SU-DHL-6 (cell line): ENCODE measurements around the gene SLC39A11.

ENCODE experiments used
- H2AFZ ChIP-seq: fragments of 200-600 bp; sonication (generic); 2 replicates; pipeline ENCODE4 v1.6.1; 2014; ENCODE audit warnings: low read depth, mild to moderate bottlenecking, moderate library complexity, mixed read lengths, antibody characterized with exemption, low read length; ENCODE audit not compliant: severe bottlenecking
- H3F3A ChIP-seq: fragments of 200-600 bp; shearing (Covaris generic); 2 replicates; pipeline ENCODE4 v1.6.0; 2016; ENCODE audit warnings: antibody characterized with exemption, mild to moderate bottlenecking; ENCODE audit not compliant: insufficient read depth
- H3K27ac ChIP-seq: fragments of 200-600 bp; sonication (generic); 2 replicates; pipeline ENCODE4 v1.5.1; 2016; ENCODE audit warnings: low read depth, mild to moderate bottlenecking, low read length, moderate library complexity, mixed read lengths
- H3K27me3 ChIP-seq: fragments of 200-600 bp; sonication (generic), shearing (Covaris generic); 2 replicates; pipeline ENCODE4 v1.6.0; 2014; ENCODE audit warnings: mild to moderate bottlenecking, low read length
- H3K36me3 ChIP-seq: fragments of 200-600 bp; sonication (generic); 2 replicates; pipeline ENCODE4 v1.6.1; 2014; ENCODE audit warnings: mild to moderate bottlenecking, low read length, mixed read lengths
- H3K4me2 ChIP-seq: fragments of 300-600, 200-600 bp; shearing (Covaris generic), sonication (generic); 2 replicates; pipeline ENCODE4 v1.6.0; 2014; ENCODE audit warnings: low read length, low read depth, mild to moderate bottlenecking; ENCODE audit not compliant: poor library complexity, severe bottlenecking
- H3K4me3 ChIP-seq: fragments of 200-600 bp; sonication (generic); 2 replicates; pipeline ENCODE4 v1.5.1; 2014; ENCODE audit warnings: antibody characterized with exemption, low read length, mild to moderate bottlenecking, mixed read lengths; ENCODE audit not compliant: insufficient read depth, poor library complexity, severe bottlenecking
- H3K79me2 ChIP-seq: fragments of 200-600 bp; sonication (generic); 2 replicates; pipeline ENCODE4 v1.6.1; 2014; ENCODE audit warnings: mild to moderate bottlenecking, low read length, moderate library complexity; ENCODE audit not compliant: insufficient read depth
- H3K9ac ChIP-seq: fragments of 200-600 bp; sonication (generic); 2 replicates; pipeline ENCODE4 v1.7.0; 2014; ENCODE audit warnings: mild to moderate bottlenecking, low read length
- H3K9me2 ChIP-seq: fragments of 200-600 bp; sonication (generic); replicated peaks from 2 replicates; pipeline ENCODE4 v1.6.1; 2014; ENCODE audit warnings: low read length; ENCODE audit not compliant: insufficient read depth
- H3K9me3 ChIP-seq: fragments of 200-600 bp; sonication (generic); 2 replicates; pipeline ENCODE4 v1.6.1; 2014; ENCODE audit warnings: low read length, mixed read lengths; ENCODE audit not compliant: insufficient read depth
- H4K20me1 ChIP-seq: fragments of 200-600 bp; sonication (generic); 2 replicates; pipeline ENCODE4 v1.6.1; 2014; ENCODE audit warnings: low read depth, mild to moderate bottlenecking, antibody characterized with exemption, low read length, moderate library complexity, mixed read lengths
- EZH2phosphoT487 ChIP-seq: fragments of 200-600 bp; sonication (generic), shearing (Covaris generic); conservative IDR thresholded peaks from 2 replicates; pipeline ENCODE4 v1.6.1; 2018; ENCODE audit warnings: mild to moderate bottlenecking, antibody characterized with exemption, low read length, moderate library complexity, mixed read lengths
- TF ChIP-seq, protein P1 (sequence below): fragments of 200-600 bp; sonication (generic); IDR thresholded peaks from one replicate; pipeline ENCODE4 v1.5.1; 2017; ENCODE audit warnings: antibody characterized with exemption, mild to moderate bottlenecking, low read length, moderate library complexity; ENCODE audit not compliant: insufficient read depth, poor library complexity, severe bottlenecking

Gene SLC39A11

DNA sequence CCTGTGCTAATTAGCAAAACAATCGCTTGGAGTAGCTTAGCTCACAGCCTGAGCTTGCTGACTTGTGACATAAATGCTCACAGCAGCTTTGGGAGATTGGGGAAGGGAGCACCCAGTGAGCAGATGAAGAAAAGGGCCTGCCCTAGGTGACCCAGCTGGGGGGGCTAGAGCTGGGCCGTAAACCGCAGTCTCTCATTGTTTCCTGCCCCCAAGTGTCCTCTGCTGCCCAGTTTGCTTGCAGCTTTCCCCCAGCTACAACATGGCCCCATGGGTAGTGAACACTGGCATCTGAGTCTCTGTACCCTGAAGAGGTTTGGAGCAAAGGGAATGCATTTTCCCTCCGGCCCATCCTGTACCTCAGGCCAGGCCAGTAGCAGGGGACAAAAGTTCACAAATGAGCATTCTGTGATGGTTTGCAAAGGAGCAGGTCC lies 349.4 kb downstream of the SLC39A11 start:
- Histone ChIP-seq H3K9me3 (no peaks in the 10 kb centered on the region), H3K4me3 (no peak overlapping the region), H3K36me3 (no peaks in the 10 kb centered on the region), H3K27ac (no peak overlapping the region), H4K20me1 (no peaks in the 10 kb centered on the region), H3K9ac (no peak overlapping the region), H3K9me2 (no peaks in the 10 kb centered on the region), H3K27me3 (no peaks in the 10 kb centered on the region), H2AFZ (no peak overlapping the region), H3K4me2 (no peak overlapping the region), H3F3A (no peaks in the 10 kb centered on the region), H3K79me2 (no peaks in the 10 kb centered on the region)
- TF ChIP-seq, protein P1, sequence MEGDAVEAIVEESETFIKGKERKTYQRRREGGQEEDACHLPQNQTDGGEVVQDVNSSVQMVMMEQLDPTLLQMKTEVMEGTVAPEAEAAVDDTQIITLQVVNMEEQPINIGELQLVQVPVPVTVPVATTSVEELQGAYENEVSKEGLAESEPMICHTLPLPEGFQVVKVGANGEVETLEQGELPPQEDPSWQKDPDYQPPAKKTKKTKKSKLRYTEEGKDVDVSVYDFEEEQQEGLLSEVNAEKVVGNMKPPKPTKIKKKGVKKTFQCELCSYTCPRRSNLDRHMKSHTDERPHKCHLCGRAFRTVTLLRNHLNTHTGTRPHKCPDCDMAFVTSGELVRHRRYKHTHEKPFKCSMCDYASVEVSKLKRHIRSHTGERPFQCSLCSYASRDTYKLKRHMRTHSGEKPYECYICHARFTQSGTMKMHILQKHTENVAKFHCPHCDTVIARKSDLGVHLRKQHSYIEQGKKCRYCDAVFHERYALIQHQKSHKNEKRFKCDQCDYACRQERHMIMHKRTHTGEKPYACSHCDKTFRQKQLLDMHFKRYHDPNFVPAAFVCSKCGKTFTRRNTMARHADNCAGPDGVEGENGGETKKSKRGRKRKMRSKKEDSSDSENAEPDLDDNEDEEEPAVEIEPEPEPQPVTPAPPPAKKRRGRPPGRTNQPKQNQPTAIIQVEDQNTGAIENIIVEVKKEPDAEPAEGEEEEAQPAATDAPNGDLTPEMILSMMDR: no peak
- no peak for TF ChIP-seq EZH2phosphoT487

DNA sequence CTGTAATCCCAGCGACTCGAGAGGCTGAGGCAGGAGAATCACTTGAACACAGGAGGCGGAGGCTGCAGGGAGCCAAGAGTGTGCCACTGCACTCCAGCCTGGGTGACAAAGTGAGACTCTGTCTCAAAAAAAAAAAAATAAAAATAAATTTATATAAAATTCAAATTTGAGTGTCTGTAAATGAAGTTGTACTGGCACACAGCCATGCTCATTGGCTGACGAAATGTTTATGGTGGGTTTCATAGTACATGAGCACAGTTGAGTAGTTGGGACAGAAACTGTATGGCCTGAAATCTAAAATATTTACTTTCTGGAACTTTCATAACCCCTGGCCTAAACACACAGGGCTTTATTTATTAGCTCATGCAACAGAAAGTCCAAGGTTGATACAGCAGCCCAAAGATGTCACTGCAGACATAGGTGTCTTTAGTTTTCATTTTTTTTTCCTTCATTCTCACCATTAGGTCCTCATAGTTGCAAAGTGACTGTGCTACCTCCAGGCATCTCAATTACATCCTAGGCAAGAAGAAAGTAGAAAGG lies 355.3 kb downstream of the SLC39A11 start:
- TF ChIP-seq EZH2phosphoT487: no peak
- TF ChIP-seq, protein P1: no peak
- H3K9ac ChIP-seq: no peak overlapping the region

DNA sequence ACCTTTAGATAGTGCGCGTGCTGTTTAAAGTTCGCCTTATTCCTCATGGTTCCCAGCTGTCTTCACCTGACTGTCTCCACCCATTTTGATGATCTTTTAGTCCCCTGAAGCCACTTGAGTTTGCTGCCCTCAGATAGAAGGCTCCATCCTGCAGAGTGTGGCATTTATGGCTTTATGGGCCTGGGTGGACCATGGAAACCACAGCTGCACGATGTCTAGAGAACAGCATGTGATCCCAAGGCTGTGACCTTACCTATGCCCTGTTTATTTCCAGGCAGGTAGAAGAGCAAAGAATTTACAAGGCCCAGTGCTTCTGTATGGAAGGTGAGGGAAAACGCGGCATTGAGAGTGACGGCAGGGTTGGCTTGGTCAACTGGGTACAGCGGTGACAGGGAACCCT lies 356.9 kb downstream of the SLC39A11 start:
- Histone ChIP-seq H3K27ac (no peak overlapping the region), H3K79me2 (no peaks in the 10 kb centered on the region), H2AFZ (no peak overlapping the region), H3K9me2 (no peaks in the 10 kb centered on the region), H3K9ac (no peak overlapping the region), H4K20me1 (no peaks in the 10 kb centered on the region), H3K36me3 (no peaks in the 10 kb centered on the region), H3F3A (no peaks in the 10 kb centered on the region), H3K27me3 (no peaks in the 10 kb centered on the region), H3K9me3 (no peaks in the 10 kb centered on the region), H3K4me3 (no peak overlapping the region), H3K4me2 (no peak overlapping the region)
- TF ChIP-seq, protein P1: no peak
- TF ChIP-seq EZH2phosphoT487: no peak

More for the DNA sequence above, 355.3 kb downstream of the SLC39A11 start:
- Histone ChIP-seq H3K79me2 (no peaks in the 10 kb centered on the region), H3K9me3 (no peaks in the 10 kb centered on the region), H3K36me3 (no peaks in the 10 kb centered on the region), H3K4me3 (no peak overlapping the region), H2AFZ (no peak overlapping the region), H3K9me2 (no peaks in the 10 kb centered on the region), H3K27ac (no peak overlapping the region), H3K4me2 (no peak overlapping the region), H3K27me3 (no peaks in the 10 kb centered on the region), H4K20me1 (no peaks in the 10 kb centered on the region), H3F3A (no peaks in the 10 kb centered on the region)
